ENCODE measurements around the gene RNU6-9.

DNA sequence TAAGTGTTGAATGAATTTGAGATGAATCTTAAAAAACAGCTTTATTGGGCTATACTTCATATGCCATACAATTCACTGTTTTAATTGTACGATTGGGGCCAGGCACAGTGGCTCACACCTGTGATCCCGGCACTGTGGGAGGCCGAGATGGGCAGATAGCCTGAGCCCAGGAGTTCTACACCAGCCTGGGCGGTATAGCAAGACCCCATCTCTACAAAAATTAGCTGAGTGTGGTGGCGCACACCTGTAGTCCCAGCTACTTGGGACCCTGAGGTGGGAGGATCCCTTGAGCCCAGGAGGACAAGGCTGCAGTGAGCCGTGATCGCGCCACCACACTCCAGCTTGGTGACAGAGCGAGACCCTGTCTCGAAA, 42.9 kb downstream of the RNU6-9 start:
- TF ChIP-seq, protein P1, sequence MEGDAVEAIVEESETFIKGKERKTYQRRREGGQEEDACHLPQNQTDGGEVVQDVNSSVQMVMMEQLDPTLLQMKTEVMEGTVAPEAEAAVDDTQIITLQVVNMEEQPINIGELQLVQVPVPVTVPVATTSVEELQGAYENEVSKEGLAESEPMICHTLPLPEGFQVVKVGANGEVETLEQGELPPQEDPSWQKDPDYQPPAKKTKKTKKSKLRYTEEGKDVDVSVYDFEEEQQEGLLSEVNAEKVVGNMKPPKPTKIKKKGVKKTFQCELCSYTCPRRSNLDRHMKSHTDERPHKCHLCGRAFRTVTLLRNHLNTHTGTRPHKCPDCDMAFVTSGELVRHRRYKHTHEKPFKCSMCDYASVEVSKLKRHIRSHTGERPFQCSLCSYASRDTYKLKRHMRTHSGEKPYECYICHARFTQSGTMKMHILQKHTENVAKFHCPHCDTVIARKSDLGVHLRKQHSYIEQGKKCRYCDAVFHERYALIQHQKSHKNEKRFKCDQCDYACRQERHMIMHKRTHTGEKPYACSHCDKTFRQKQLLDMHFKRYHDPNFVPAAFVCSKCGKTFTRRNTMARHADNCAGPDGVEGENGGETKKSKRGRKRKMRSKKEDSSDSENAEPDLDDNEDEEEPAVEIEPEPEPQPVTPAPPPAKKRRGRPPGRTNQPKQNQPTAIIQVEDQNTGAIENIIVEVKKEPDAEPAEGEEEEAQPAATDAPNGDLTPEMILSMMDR (IDR thresholded peaks at IDR 0.05) = no peak
- no peak for TF ChIP-seq POLR2A (IDR thresholded peaks at IDR 0.05)
